NT2/D1 (cell line): Measurements from ENCODE around the gene SPECC1L.

Experiments used
- DNase-seq: peaks from one replicate; pipeline ENCODE4 v3.0.0-alpha.2; 2011; ENCODE audit warnings: low read depth, low spot score
- H3K27me3 ChIP-seq: 2 replicates; pipeline ENCODE4 v1.6.0; 2011; ENCODE audit warnings: mild to moderate bottlenecking; ENCODE audit not compliant: insufficient read length, insufficient read depth
- H3K36me3 ChIP-seq: 2 replicates; pipeline ENCODE4 v1.6.1; 2011; ENCODE audit warnings: mild to moderate bottlenecking, low read length, mixed read lengths; ENCODE audit not compliant: insufficient read depth, insufficient read length
- H3K4me1 ChIP-seq: 2 replicates; pipeline ENCODE4 v1.5.1; 2011; ENCODE audit not compliant: insufficient read depth, insufficient read length
- H3K4me3 ChIP-seq: 2 replicates; pipeline ENCODE4 v1.5.1; 2011; ENCODE audit warnings: low read depth; ENCODE audit not compliant: insufficient read length
- H3K9ac ChIP-seq: 2 replicates; pipeline ENCODE4 v1.6.0; 2011; ENCODE audit warnings: low read depth; ENCODE audit not compliant: insufficient read length
- H3K9me3 ChIP-seq: 2 replicates; pipeline ENCODE4 v1.5.1; 2011; ENCODE audit warnings: mild to moderate bottlenecking, low read length; ENCODE audit not compliant: insufficient read depth
- SUZ12 ChIP-seq: IDR thresholded peaks from 2 replicates; pipeline ENCODE4 v1.6.1; 2011; ENCODE audit not compliant: insufficient read length, insufficient read depth; ENCODE audit errors: extremely low read depth
- YY1 ChIP-seq: IDR thresholded peaks from 2 replicates; pipeline ENCODE4 v1.6.1; 2011; ENCODE audit not compliant: insufficient read length, insufficient read depth
- ZNF274 ChIP-seq: IDR thresholded peaks from 2 replicates; pipeline ENCODE4 v1.6.1; 2011; ENCODE audit warnings: mild to moderate bottlenecking, low read depth, low read length

The SPECC1L gene

GRCh38 chr22:24270556-24271385 lies at the start of gene SPECC1L:
TSS of gene SPECC1L (plus strand) at chr22:24270831. CDS start at chr22:24302232, 31,401 bp downstream.
- Histone ChIP-seq H3K9ac (peak within 1 kb of the TSS; percentile 96), H3K4me1 (peaks cover 1% of the 10 kb centered on the region), H3K36me3 (no peaks in the 10 kb centered on the region), H3K27me3 (no peaks in the 10 kb centered on the region), H3K4me3 (peak within 1 kb of the TSS; percentile 95), H3K9me3 (no peaks in the 10 kb centered on the region)
- TF ChIP-seq ZNF274: no peak
- no peak for TF ChIP-seq SUZ12
- TF ChIP-seq YY1: no peak
- peak; percentile 78 for DNase-seq

- Histone ChIP-seq H3K4me3 (no peak overlapping the region), H3K4me1 (no peaks in the 10 kb centered on the region), H3K9me3 (peaks cover 8% of the 10 kb centered on the region; the same call in 1 of the 2 replicates), H3K36me3 (no peaks in the 10 kb centered on the region), H3K27me3 (no peaks in the 10 kb centered on the region), H3K9ac (no peak overlapping the region)
- DNase-seq: no peak
- TF ChIP-seq YY1 (no peak), ZNF274 (no peak), SUZ12 (no peak)
These were observed 46.2 kb upstream of the SPECC1L start for GRCh38 chr22:24224468-24224867.

- no peak for TF ChIP-seq YY1
- TF ChIP-seq SUZ12: no peak
- no peak for TF ChIP-seq ZNF274
- Histone ChIP-seq H3K36me3 (no peaks in the 10 kb centered on the region), H3K27me3 (no peaks in the 10 kb centered on the region), H3K9me3 (peaks cover 8% of the 10 kb centered on the region; the same call in 1 of the 2 replicates), H3K9ac (no peak overlapping the region), H3K4me3 (no peak overlapping the region), H3K4me1 (no peaks in the 10 kb centered on the region)
- DNase-seq: no peak
These were observed 45.5 kb upstream of the SPECC1L start for GRCh38 chr22:24225044-24225601.

- Histone ChIP-seq H3K9me3 (peaks cover 8% of the 10 kb centered on the region; the same call in 1 of the 2 replicates), H3K9ac (no peak overlapping the region), H3K4me1 (no peaks in the 10 kb centered on the region), H3K27me3 (no peaks in the 10 kb centered on the region), H3K4me3 (no peak overlapping the region), H3K36me3 (no peaks in the 10 kb centered on the region)
- no peak for TF ChIP-seq SUZ12
- no peak for TF ChIP-seq ZNF274
- no peak for TF ChIP-seq YY1
- no peak for DNase-seq
These were observed 44.7 kb upstream of the SPECC1L start for GRCh38 chr22:24225951-24226350.

GRCh38 chr22:24230911-24231656 lies 39.5 kb upstream of the SPECC1L start:
- Histone ChIP-seq H3K36me3 (no peaks in the 10 kb centered on the region), H3K4me3 (no peak overlapping the region), H3K4me1 (peaks cover 2% of the 10 kb centered on the region), H3K27me3 (no peaks in the 10 kb centered on the region), H3K9me3 (no peaks in the 10 kb centered on the region), H3K9ac (peak overlapping the region; percentile 17)
- TF ChIP-seq YY1: no peak
- no peak for TF ChIP-seq ZNF274
- no peak for TF ChIP-seq SUZ12
- peak; percentile 25 for DNase-seq

- peaks cover 2% of the 10 kb centered on the region for H3K4me1 ChIP-seq
- no peak for DNase-seq
- no peak for TF ChIP-seq ZNF274
- no peak for TF ChIP-seq SUZ12
- no peak for TF ChIP-seq YY1
- no peaks in the 10 kb centered on the region for H3K36me3 ChIP-seq
- peak overlapping the region; percentile 4 for H3K9ac ChIP-seq
- H3K9me3 ChIP-seq: no peaks in the 10 kb centered on the region
- no peak overlapping the region for H3K4me3 ChIP-seq
- no peaks in the 10 kb centered on the region for H3K27me3 ChIP-seq
These were observed 38.9 kb upstream of the SPECC1L start for GRCh38 chr22:24231706-24232105.

- Histone ChIP-seq H3K4me1 (peaks cover 2% of the 10 kb centered on the region), H3K4me3 (no peak overlapping the region), H3K27me3 (no peaks in the 10 kb centered on the region), H3K9me3 (no peaks in the 10 kb centered on the region), H3K36me3 (no peaks in the 10 kb centered on the region), H3K9ac (no peak overlapping the region)
- TF ChIP-seq ZNF274 (no peak), YY1 (no peak), SUZ12 (no peak)
- no peak for DNase-seq
These were observed 38.5 kb upstream of the SPECC1L start for GRCh38 chr22:24232124-24232523.
